ENCODE data around the gene CFAP299.
"Not testable (repeated sequence)": the region's sequence is repeated elsewhere in the genome, so short reads cannot be mapped to it uniquely, and the experiment has no call there.

The CFAP299 gene

DNA sequence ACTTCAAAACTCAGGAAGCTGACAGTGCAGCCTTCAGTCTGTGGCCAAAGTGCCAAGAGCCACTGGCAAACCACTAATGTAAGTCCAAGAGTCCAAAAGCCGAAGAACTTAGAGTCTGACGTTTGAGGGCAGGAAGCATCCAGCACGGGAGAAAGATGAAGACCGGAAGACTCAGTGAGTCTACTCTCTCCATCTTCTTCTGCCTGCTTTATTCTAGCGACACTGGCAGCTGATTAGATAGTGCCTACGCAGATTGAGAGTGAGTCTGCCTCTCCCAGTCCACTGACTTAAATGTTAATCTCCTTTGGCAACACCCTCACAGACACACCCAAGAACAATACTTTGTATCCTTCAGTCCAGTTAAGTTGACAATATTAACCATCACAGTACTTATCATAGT, 414.0 kb downstream of the CFAP299 start:
- DNase-seq = not testable (repeated sequence)

DNA sequence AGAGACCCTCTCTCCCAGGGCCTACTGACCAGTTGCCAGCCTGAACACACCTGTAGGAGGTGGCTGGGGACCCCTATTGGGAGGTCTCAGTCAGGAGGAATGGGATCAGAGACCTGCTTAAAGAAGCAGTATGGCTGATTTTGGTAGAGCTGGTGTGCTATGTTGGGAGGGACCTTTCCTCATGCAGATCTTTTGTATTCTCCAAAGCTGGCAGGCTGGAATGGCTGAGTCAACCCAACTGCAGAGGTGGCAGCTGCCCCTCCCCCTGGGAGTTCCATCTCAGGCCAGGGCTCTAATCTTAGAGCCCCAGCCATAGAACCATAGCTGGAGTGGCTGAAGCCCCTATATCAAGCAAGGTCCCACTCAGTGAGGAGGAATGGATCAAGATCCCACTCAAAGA, 415.7 kb downstream of the CFAP299 start:
- no peak for DNase-seq

DNA sequence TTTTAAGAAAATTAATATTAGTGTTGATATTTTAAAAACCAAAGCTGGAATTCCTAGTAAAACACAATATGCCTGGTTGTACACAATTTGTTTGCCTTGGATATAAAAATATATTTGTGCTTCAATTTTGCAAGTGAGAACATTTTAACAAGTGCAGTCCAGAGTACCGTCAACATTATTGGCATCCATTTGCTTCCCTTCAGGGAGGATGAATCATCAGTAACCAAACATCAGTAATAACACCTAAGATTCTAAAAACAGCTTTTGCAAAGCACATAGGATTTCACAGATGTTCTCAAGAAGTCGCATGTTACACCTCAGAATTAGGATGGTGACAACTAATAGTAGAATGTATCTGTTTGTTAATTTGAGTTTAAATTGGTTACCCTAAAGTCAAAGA, 432.4 kb downstream of the CFAP299 start:
- no peak for DNase-seq

DNA sequence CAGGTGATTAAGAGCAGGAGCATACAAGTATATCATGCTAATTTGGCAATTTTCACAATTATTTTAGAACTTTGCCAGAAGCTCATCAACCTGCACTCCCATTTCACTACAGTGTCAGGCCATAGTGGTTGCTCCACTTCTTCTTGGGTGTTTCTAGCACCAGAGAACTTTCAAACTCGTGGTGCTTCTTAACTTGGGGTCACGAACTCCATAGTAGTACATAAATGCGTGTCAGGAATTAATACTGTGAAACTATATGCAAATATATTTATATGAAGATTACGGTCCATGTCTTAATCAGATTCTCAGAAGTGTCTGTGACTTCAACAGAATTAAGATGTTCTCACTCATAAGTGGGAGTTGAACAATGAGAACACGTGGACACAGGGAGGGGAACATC, 440.6 kb downstream of the CFAP299 start:
- no peak for DNase-seq

DNA sequence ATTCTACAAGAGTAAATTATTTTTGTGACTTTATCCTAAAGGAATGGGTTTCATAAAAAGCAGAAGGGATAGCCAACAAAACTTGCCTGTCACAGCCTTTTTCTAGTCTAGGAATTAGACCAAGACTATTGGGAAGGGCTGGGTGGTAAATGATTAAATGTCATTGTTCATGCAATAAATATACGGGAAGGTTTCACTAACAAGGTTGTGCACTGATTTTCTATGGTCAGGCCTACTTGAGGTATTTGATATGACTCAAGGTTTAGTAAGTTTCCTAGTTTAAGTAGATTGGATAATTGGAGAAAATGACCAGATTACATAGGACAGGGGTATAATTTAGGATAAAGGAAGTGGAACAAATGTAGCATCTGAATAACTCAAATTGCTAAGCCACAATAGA, 445.9 kb downstream of the CFAP299 start:
- no peak for DNase-seq

DNA sequence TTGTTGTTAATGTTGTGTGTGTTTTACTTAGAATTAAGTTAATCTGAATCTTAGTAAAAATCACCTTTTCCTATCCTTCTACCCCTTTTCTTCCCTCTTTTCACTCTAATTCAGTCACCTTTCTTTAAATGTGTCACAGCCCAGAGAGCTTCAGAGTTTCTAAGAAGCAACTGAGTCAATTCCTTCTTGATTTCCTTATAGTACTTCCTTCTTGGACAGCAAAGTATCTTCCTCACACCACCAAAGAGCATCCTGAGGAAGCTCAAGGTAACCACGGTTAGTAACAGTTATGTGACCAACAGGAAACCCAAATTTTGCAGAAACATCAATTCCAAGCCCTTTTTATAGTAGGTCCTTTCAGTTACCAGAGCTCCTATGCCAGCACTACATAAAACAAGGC, 451.8 kb downstream of the CFAP299 start:
- no peak for DNase-seq

DNA sequence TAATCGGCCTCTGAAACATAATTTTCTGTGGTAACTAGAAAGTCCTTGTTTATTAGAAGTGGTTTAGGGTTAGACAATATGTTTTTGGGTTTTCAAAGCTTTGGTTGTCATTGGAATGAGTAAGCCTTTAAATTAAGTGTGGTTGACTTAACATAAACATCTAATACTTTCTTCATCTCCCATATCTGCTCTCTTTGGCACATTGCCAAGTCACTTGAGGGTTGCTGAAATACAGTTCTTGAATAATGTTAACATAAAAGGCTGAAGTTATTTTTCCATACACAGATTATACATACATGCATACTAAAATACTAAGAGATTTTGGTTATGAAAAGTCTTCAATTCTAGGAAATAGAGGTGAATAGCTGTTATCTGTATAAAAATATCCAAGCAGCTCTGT, 453.3 kb downstream of the CFAP299 start:
- DNase-seq = no peak

DNA sequence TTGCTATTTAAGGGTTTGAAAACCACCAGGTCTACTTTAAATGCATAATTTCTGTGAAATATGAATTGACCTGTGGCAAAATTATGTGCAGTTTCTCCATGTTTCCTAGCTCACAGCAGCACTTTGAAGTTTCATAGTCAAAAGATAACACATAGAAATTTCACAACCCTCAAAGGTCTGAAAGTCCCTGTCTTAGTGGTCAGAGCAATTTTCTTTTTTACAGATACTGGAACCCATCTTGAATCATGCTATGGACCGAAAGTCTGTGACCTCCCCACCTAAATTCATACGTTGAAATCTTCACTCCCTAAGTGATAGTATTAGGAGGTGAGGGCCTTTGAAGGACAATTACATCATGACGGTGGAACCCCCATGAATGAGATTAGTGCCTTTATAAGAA, 454.6 kb downstream of the CFAP299 start:
- DNase-seq = no peak

DNA sequence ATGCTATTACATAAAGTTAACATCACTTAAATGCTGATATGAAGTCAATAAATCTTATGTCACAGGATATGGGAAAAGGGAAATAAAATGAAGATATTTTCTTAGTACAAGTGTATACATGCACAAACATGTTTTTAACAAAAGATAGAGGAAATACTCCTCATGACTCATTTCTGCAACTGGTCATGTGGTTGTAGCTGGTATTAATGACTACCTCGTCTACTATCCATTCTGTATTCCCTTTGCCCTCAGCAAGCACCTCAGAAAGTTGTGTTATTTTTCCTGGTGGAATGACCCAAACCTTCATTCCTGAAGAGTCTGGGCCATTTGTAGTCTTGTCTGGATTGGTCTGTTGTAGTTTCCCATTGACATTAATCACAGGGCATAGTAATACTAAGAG, 458.1 kb downstream of the CFAP299 start:
- DNase-seq = not testable (repeated sequence)

DNA sequence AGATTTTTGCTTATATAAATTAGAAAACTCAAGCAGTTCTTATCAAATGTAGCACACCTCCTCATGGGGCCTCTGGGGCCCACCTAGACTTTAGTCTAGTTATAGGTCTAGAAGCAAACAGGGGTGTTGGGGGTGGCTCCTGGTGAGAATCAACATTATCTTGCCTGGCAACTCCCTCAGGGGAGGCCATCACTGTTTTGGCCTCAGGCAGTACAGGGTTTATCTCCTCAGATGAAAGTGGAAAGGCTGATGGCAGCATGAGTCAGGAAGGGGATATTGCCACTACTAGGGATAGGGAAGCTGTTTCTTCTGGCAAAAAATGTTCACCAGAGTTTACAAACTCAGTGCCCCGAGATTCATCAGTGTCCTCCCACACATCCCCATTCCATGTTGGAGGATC, 462.6 kb downstream of the CFAP299 start:
- no peak for DNase-seq

DNA sequence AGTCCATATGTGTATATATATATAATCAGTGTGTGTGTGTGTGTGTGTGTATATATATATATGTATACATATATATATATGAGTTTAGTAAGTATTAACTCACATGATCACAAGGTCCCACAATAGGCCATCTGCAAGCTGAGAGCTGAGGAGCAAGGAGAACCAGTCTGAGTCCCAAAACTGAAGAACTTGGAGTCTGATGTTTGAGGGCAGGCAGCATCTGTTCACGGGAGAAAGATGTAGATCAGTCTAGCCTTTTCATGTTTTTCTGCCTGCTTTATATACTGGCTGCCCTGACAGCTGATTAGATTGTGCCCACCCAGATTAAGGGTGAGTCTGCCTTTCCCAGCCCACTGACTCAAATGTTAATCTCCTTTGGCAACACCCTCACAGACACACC, 465.2 kb downstream of the CFAP299 start:
- DNase-seq = not testable (repeated sequence)

DNA sequence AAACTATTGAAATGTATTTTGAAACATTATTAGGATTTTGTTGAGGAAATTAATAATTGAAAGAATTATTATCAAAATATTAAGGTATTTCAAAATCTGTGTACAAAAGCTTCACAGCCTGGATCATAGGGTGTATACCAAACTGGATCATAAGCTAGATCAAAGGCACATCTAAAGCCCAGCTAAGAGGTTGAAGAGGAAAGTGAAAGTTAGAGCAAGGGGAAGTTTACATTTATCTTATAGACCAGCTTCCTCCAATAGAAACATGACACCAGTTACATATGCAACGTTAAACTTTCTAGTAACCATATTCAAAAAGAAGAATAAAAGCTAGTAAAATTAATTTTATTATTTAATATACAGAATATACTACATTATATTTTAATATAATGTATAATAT, 467.8 kb downstream of the CFAP299 start:
- no peak for DNase-seq

DNA sequence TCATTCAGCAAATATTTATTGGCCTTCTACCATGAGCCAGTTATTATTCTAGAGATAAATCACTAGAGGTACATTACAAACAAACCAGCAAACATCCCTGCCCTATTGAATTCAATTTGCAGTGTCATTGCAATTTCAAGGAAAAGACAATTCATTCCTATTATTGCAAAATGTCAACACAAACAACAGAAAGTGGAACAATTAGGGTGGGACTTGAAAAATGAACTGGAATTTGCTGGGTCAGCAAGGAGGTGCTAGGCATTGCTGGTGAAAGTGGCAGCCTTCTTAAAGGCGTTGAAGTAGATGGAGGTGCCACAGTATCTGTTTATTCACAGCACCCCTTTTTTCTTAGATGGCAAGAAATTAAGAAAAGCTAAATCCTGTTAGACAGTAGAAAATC, 470.9 kb downstream of the CFAP299 start:
- DNase-seq = no peak

DNA sequence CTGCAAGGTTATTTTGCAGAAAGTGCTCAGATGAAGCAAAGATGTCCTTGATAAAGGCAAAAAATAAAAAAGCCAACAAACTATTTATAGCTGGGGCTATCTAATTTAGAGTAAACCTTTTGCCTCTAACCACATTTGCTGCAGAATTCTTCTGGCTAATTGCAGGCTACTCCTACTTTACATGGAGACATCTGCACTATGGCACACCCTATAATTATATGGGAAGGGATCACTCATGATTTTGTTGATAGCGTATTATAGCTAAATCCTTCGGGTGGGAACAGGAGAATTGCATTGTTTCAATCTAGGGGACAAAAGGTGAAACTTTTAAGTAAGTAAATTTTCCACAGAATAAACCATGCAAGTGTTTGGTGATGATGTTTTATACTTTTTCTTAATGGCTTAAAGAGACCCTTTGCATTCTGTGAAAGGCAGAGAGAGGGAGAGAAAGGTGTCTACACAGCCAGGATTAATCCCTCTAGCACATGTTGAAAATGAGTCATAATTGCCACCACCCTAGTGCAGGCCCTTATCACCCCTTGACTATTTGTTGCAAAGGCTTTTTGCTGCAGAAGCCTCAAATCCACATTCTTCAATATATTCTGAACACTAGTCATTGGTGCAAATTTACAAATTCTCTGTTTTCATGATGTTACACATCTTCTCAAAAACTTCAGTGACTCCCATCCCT, 473.7 kb downstream of the CFAP299 start:
- DNase-seq = no peak

DNA sequence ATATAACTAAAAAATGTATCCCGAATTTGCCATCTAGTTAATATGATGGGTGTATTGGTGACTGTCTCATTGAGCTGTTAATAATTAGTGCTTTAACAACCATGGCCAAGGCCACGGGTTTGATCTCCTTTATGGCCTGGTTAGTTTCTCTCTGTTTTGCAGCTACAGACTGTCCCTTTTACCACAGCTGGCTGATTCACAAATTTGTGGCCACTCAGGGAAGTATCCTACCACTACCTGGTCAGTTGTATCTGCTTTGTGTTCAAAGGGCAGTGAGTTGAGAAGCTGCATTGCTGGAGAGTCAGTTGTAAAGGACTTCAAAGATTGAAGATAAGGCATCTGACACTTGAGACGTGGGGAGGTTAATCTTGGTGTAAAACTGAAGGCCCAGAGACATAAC, 475.9 kb downstream of the CFAP299 start:
- no peak for DNase-seq

DNA sequence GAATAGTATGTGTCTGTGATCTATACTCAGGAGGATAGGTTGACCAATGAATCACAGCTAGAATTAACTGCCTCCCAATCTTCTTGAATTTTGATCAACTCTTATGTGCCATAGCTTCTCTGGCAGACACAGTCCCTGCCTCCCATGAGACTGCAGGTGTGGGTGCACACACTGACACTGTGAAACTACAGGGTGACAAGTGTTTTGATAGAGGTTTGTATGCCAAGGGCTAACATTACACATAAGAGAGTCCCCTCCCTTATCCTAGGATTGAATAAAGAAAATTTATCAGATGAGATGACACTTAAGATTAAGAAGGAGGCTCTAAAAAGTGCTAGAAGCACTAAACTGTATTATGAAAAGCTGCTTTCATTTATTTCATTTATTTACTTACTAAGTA, 476.6 kb downstream of the CFAP299 start:
- no peak for DNase-seq

DNA sequence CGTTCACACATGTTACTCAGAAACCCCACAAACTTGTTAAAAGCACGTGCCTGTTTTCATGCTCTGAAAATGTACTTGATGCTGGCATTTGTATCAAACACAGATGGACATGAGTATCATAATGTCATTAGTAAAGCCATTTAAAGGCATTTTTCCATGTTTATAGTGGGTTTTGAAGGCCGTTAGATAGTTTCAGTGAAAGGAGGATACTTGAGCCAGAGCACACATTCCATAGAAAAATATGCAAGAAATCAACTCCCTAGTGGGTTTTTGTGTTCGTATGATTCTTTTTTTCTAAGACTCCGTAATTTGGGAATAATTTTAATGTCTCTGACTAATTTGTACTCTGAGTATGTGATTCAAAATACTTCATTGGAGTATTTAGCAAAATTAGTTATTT, 478.7 kb downstream of the CFAP299 start:
- no peak for DNase-seq

DNA sequence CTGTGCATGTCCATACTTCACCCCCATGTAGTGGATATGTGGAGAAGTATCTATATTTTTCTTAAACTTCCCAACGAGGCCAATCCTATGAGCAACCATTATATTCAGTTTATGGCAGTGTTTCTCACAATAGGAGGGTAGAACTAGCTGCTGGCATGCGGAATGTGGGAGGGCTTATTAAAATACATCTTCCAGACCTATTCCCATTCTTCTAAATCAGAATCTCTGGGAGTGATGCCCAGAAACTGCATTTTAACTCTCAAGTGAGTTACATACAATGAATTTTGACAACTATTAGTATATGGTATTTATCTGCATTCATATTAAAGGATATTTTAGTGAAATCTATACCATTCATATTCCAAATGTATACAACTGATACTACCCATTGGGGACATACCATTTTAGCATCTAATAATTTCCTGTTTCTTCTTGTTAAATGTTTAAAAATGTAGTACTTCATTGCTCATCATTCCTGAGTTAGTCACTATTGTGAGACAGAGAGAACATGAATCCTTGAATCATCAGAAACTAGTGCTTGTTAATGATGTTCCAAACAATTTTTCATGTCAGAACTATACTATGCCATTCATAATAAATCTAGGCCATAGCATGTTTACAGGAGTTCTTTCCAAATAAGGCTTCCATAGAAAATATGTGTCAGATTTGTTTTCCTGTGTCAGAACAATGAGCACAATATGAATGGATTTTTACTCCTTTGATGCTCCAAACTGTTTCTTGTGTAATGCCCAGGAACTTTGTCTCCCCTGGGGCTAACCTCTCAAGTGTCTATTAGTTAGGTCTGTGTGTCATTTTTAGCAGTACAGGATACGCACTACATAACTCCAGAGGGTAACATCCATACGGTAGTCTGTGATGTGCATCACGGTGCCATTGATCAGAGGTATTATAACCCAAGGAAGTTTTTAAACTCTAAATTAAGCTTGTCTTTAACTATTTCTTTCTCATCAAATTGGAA, 496.1 kb downstream of the CFAP299 start:
- DNase-seq = no peak

DNA sequence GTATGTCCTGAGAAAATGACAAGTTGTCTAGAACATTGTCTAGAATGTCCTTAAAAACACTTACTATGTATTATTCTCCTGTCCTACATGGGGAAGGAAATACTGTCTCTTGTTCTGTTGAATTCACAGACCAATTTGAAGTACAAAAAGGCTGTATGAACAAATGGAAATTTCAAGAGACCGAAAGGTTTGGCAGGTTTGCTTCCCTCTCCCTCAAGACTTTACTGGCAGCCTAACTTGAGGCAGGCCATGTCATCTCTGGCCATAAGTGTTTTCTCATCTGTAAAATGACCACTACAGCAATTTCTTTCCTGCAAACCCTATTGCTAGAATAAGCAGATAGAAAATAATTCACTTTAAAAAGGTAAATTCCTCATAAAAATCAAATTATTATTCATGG, 503.8 kb downstream of the CFAP299 start:
- no peak for DNase-seq

DNA sequence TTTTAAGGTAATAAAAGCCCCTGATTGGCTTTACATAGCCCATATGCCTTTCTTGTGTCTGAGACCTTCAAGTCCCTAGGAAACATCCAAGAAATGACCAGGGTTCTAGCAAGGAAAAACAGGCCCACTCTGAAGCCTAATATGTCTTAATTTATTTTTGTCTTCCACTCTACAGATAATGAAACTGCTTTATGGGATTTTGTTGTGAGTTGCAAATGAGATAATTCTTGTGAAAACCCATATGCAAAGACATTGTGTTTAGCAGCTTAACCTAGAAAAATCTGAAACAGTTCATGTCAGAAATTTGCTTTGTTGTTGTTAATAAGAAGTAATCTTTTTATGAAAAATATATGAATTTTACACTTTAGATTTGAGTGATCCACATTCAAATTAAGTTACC, 504.3 kb downstream of the CFAP299 start:
- DNase-seq = no peak

DNA sequence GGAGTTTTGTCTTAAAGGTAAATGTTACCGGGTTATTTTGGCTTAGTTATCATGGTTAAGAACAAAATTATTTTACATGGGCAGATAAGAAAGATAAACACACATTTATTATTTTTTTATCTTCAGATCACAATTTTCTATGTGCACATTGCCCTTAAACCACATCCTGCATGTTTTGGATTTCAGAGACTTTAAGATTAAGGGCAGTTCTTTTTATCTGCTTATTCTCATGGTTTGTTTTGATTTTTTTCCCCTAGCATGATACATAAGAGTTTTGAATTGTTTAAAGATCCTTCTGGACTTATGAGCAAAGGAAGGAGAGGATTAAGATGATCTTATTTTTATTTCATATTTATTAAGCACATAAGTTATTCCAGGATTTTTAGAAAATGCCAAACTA, 504.9 kb downstream of the CFAP299 start:
- DNase-seq = no peak

DNA sequence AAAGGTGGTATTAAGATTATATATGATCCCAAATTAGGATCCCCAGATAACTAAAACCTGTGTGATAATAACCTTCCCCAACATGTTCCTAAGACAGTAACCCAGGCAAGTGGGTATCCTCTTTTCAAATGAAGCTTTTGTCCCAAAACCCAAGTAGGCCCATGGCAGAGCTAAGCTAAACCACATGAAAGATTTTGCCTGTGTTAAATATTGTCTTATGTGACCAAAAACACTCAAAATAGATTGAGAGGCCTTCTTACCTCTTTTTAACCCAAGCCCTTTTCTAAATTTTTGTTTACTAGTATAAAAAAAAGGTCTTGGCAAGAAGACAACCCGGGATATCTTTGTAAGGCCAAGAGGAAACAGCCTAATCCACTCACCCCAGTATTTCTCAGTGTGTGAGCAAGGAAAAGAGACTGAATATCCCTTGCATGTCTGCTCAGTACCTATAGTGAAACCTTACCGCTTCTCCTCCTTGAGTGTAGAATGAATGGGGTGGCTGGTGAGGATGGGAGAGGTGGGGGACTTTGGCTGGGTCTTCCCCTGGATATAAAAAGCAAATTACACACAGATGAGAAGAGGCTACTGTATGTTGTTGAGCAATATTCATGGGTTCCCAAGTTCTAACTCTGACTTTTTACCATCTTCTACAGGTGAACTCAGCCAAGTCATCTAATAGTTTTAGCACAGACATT, 506.2 kb downstream of the CFAP299 start:
- no peak for DNase-seq

DNA sequence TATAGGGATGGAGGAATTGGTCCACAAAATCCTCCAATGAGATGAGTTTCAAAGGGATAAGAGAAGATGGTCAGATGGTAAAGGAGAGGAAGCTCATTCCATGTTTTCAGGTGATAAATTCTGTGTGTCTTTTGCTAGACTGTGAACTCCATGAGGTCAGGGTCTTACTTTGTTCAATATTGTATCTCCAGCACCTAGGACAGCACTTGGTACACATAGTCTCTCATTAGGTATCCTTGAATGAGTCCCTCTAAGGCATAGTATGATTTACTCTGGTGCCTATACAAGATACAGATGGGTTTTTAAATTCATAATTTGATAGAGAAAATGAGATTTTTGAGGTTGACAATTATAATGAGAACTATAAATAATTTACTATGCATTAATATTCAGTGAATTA, 510.7 kb downstream of the CFAP299 start:
- no peak for DNase-seq

DNA sequence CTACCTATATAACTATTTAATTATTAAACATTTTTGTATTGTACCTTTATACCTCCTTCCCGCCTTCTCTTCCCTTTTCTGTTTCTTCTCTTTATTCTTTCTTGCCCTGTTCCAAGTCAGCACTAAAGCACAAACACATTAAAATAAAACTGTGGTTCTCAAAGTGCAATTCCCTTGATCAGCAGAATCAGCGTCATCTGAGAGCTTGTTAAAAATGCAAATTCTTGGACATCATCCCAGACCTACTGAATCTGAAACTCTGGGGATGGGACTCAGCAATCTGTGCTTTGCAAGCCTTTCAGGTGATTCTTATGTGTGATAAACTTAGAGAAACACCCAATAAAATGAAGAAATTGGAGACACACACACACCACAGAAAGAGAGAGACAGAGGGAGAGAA, 516.5 kb downstream of the CFAP299 start:
- DNase-seq = no peak

Measured in activated CD8-positive, alpha-beta memory T cell treated with anti-CD3 and anti-CD28 coated beads, Interleukin-2, amount 50 U/mL, for 48 hours (primary cell).